ENCODE data around the gene PDCD5.
A peak's percentile ranks its signal among the peaks of the same experiment; 100 is the strongest.
"Not testable (repeated sequence)": the region's sequence is repeated elsewhere in the genome, so short reads cannot be mapped to it uniquely, and the experiment has no call there.

Gene PDCD5

GRCh38 chr19:32566246-32566830 lies 14.7 kb upstream of the PDCD5 start:
- no peak overlapping the region for H3K4me3 ChIP-seq (replicated peaks; ENCODE audit: low read depth, low read length)
- TF ChIP-seq CTCF (IDR thresholded peaks at IDR 0.05; ENCODE audit: low read length, missing control alignments) = no peak
- no peak for DNase-seq (ENCODE audit: low read depth)

GRCh38 chr19:32567486-32567885 lies 13.5 kb upstream of the PDCD5 start:
- no peak for DNase-seq (ENCODE audit: low read depth)
- no peak overlapping the region for H3K4me3 ChIP-seq (replicated peaks; ENCODE audit: low read depth, low read length)
- no peak for TF ChIP-seq CTCF (IDR thresholded peaks at IDR 0.05; ENCODE audit: low read length, missing control alignments)

- peak; percentile 74 for TF ChIP-seq CTCF (IDR thresholded peaks at IDR 0.05; ENCODE audit: low read length, missing control alignments)
Measured at GRCh38 chr19:32570081-32570785, 10.8 kb upstream of the PDCD5 start.

GRCh38 chr19:32571471-32572075 lies 9.4 kb upstream of the PDCD5 start:
- H3K4me3 ChIP-seq (replicated peaks; ENCODE audit: low read depth, low read length); DNase-seq (ENCODE audit: low read depth): not testable (repeated sequence)

More at GRCh38 chr19:32570081-32570785, 10.8 kb upstream of the PDCD5 start:
- H3K4me3 ChIP-seq (replicated peaks; ENCODE audit: low read depth, low read length) = no peak overlapping the region
- peak; percentile 72 for DNase-seq (ENCODE audit: low read depth)

- H3K4me3 ChIP-seq (replicated peaks; ENCODE audit: low read depth, low read length) = not testable (repeated sequence)
Measured at GRCh38 chr19:32572700-32573491, 8.1 kb upstream of the PDCD5 start.

GRCh38 chr19:32573492-32573794 lies 7.5 kb upstream of the PDCD5 start:
- no peak overlapping the region for H3K4me3 ChIP-seq (replicated peaks; ENCODE audit: low read depth, low read length)
- DNase-seq (ENCODE audit: low read depth) = no peak
- no peak for TF ChIP-seq CTCF (IDR thresholded peaks at IDR 0.05; ENCODE audit: low read length, missing control alignments)

More at GRCh38 chr19:32572700-32573491, 8.1 kb upstream of the PDCD5 start:
- not testable (repeated sequence) for DNase-seq (ENCODE audit: low read depth)

- H3K4me3 ChIP-seq (replicated peaks; ENCODE audit: low read depth, low read length) = no peak overlapping the region
- TF ChIP-seq CTCF (IDR thresholded peaks at IDR 0.05; ENCODE audit: low read length, missing control alignments) = no peak
- no peak for DNase-seq (ENCODE audit: low read depth)
Measured at GRCh38 chr19:32576790-32577189, 4.2 kb upstream of the PDCD5 start.
